Hematopoietic multipotent progenitor cell treated with erythropoietin and hydrocortisone succinate and interleukin-3 and kit ligand, for 15 days (in vitro differentiated cells): ENCODE data around the gene RSPH6A.
"Not testable (repeated sequence)": the region's sequence is repeated elsewhere in the genome, so short reads cannot be mapped to it uniquely, and the experiment has no call there.

Experiments
- DNase-seq: peaks from one replicate; pipeline ENCODE4 v3.0.0-alpha.2; 2015; ENCODE audit warnings: low spot score

Gene RSPH6A

GRCh38 chr19:45800070-45800553 lies 15.0 kb downstream of the RSPH6A start:
- DNase-seq: no peak

- DNase-seq: not testable (repeated sequence)
Measured at GRCh38 chr19:45799541-45799940, 15.6 kb downstream of the RSPH6A start.

- DNase-seq: peak; percentile 61
Measured at GRCh38 chr19:45798995-45799517, 16.1 kb downstream of the RSPH6A start.

- DNase-seq: no peak
Measured at GRCh38 chr19:45794627-45795026, 20.5 kb downstream of the RSPH6A start.

GRCh38 chr19:45793876-45794275 lies 21.2 kb downstream of the RSPH6A start:
- no peak for DNase-seq

- no peak for DNase-seq
Measured at GRCh38 chr19:45793178-45793564, 21.9 kb downstream of the RSPH6A start.

- DNase-seq: peak; percentile 99
Measured at GRCh38 chr19:45792470-45793177, 22.5 kb downstream of the RSPH6A start, which contains the start of gene DMWD. DMWD (minus strand) TSS chr19:45792845; CDS start chr19:45792756, 89 bp downstream.

- DNase-seq: no peak
Measured at GRCh38 chr19:45791744-45792469, 23.2 kb downstream of the RSPH6A start.

- no peak for DNase-seq
Measured at GRCh38 chr19:45790942-45791341, 24.2 kb downstream of the RSPH6A start.

GRCh38 chr19:45789035-45789786 lies 25.9 kb downstream of the RSPH6A start:
- DNase-seq: no peak

GRCh38 chr19:45786533-45786894 lies 28.6 kb downstream of the RSPH6A start:
- no peak for DNase-seq

GRCh38 chr19:45785781-45786532 lies 29.2 kb downstream of the RSPH6A start:
- DNase-seq: no peak

GRCh38 chr19:45785097-45785496 lies 30.0 kb downstream of the RSPH6A start:
- DNase-seq: no peak

- DNase-seq: no peak
Measured at GRCh38 chr19:45784096-45784495, 31.0 kb downstream of the RSPH6A start.

GRCh38 chr19:45782820-45783785 lies 32.0 kb downstream of the RSPH6A start:
- no peak for DNase-seq

- DNase-seq: no peak
Measured at GRCh38 chr19:45782162-45782691, 32.9 kb downstream of the RSPH6A start, which contains the start of gene DMPK. DMPK (minus strand) TSS chr19:45782490; CDS start chr19:45782352, 138 bp downstream.

GRCh38 chr19:45781214-45782161 lies 33.6 kb downstream of the RSPH6A start:
- DNase-seq: no peak

GRCh38 chr19:45780448-45781213 lies 34.5 kb downstream of the RSPH6A start:
- DNase-seq: no peak
